Stimulated activated CD4-positive, alpha-beta T cell treated with anti-CD3 and anti-CD28 coated beads, Interleukin-15, amount 100 ng/mL, for 48 hours (primary cell): Measurements from ENCODE around the gene CYREN.
A peak's percentile ranks its signal among the peaks of the same experiment; 100 is the strongest.
"Not testable (repeated sequence)": the region's sequence is repeated elsewhere in the genome, so short reads cannot be mapped to it uniquely, and the experiment has no call there.

ENCODE experiments used
- DNase-seq, 2 donors: peaks; one replicate each; pipeline ENCODE4 v3.0.0-alpha.2; 2020; ENCODE audit warnings: low read depth in 2 of 2

Gene CYREN

DNA sequence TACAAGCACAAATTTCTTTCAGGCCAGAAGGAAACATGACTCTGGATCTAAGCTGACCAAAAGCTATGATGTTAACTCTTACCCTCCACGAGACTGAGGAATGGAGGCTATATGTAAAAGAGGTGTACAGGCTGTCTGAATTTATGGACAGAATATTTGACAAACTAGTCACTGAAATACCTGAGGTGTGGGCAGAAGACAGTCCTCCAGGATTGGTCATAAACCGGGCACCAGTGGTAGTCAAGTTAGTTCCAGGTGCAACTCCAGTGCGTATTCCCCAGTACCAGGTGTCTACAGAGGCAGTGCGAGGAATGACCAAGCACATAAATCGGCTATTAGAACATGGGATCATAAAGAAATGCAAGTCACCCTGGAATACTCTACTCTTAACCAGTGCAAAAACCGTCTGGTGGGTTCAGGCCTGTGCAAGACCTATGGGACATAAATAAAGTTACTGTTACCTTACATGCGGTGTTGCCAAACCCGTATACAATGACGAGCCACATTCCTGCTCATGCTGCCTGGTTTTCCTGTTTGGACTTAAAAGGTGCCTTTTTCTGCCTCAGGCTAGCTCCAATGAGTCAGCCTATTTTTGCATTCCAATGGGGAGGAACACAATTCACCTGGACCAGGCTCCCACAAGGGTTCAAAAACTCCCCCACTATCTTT, 6.7 kb upstream of the CYREN start:
- no peak for DNase-seq

- no peak for DNase-seq
Measured at GRCh38 chr7:135175931-135176330, 5.4 kb upstream of the CYREN start.

- DNase-seq = no peak
Measured at GRCh38 chr7:135174941-135175340, 4.4 kb upstream of the CYREN start.

- not testable (repeated sequence) for DNase-seq
Measured at GRCh38 chr7:135173916-135174315, 3.4 kb upstream of the CYREN start.

GRCh38 chr7:135171581-135172291, 1.2 kb upstream of the CYREN start:
- not testable (repeated sequence) for DNase-seq

DNA sequence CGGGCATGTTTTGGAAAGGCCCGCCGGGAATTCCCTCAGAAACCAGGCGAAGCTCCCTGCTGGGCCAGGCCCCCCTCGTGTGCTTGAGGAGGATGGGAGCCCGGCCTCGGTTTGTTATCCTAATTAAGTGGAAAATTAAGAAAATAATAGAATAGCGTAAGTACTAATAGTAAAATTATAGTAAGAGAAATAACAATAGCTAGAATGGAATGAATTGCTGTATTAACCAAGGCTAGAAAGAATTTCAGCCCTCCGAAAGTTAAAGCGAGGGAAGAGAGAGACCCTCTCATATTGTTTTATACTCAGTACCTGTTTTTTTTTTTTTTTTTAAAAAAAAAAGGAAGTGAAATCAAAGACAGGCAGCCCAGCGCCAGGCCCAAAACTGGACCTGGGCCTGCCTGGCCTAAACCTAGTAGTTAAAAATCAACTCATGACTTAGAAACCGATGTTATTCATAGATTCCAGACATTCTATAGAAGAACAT, 533 bp upstream of the CYREN start:
- not testable (repeated sequence) for DNase-seq

DNA sequence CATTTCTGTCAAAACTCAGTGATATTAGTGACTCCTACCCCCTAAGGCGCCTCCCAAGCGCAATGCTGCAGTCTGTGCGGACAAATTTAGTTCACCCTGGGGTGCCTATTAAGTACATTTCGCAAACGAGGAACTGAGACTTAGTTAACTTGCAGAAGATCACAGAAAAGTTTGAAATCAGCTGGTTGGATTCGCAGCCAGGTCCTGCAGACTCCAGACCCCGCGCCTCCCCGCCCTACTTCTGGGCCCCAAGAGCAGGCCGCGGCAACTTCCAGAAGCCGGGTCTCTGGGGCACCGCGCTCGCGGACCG, 588 bp downstream of the CYREN start:
- DNase-seq = no peak

- peak; percentile 55 to 62 for DNase-seq
Measured at GRCh38 chr7:135169141-135169963, 1.2 kb downstream of the CYREN start.

DNA sequence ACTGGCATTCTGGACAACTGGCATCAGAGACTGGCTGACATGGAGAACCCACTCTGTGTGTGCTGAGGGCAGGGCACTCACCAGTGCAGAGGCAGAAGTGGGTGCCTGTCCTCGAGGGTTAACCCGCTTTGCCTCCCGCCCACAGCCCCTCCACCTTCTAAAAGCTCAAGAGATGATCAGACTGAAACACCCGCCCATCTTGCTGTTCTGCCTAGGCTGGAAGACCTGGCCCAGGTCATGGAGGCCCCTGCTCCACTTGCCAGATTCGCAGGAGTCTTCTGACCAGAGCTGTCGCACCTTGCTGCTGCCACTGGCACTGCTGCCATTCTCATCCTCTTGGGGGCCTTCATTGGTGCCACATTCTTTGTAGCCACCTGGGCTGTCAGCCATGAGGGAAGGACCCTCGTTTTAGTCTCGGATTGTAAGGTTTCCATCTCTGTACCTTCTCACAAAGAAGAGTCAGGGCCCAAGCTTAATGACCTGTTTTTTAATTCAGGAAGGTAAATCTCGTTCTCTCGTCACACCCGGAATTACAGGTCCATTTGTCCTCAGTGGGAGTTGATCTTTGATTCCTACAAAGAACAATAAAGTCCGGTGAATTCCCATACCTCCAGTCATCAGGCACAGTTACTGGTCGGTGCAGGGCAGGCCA, 1.9 kb downstream of the CYREN start:
- DNase-seq = no peak

- DNase-seq = no peak
Measured at GRCh38 chr7:135168001-135168400, 2.5 kb downstream of the CYREN start.

GRCh38 chr7:135167365-135167917, 3.1 kb downstream of the CYREN start:
- no peak for DNase-seq

- no peak for DNase-seq
Measured at GRCh38 chr7:135166338-135166990, 4.0 kb downstream of the CYREN start.

DNA sequence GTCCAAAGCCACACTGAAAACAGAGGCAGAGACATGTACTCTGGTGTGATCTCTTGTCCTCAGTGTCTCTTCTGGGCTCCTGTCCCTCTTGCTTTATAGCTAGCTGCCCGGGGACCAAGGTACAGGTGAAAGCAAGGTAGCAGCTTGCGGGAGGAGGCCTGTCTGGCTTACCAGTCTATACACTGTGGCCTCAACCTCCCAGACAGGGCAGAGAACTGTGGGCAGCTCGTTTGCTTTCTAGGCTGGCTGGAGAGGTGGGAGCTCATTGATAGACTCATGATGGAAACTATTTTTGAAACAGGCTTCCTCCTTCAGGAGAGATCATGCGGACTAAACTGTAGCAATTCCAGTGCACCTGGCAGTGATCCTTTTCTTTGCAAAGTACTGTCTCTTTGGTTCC, 4.6 kb downstream of the CYREN start:
- no peak for DNase-seq

- DNase-seq = no peak
Measured at GRCh38 chr7:135164357-135165061, 6.0 kb downstream of the CYREN start.

DNA sequence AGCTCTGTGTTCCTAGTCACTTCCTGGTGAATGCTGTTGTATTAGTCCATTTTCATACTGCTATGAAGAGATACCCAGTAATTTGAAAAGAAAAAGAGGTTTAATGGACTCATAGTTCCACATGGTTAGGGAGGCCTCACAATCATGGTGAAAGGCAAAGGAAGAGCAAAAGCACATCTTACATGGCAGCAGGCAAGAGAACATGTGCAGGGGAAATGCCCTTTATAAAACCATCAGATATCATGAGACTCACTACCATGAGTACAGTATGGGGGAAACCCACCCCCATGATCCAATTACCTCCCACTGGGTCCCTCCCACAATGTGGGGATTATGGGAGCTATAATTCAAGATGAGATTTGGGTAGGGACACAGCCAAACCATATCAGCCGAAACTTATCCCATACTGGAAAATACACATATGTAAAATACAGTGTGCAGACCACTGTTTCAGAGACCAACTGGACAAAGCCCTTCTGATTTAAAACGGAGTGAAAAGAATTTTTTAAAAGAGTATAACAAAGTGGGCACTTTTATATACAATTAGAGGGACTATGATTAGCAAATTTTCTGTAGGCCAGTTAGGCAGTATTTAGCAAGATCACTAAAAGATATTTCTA, 8.0 kb downstream of the CYREN start:
- DNase-seq = no peak

GRCh38 chr7:135161669-135162068, 8.8 kb downstream of the CYREN start:
- no peak for DNase-seq

DNA sequence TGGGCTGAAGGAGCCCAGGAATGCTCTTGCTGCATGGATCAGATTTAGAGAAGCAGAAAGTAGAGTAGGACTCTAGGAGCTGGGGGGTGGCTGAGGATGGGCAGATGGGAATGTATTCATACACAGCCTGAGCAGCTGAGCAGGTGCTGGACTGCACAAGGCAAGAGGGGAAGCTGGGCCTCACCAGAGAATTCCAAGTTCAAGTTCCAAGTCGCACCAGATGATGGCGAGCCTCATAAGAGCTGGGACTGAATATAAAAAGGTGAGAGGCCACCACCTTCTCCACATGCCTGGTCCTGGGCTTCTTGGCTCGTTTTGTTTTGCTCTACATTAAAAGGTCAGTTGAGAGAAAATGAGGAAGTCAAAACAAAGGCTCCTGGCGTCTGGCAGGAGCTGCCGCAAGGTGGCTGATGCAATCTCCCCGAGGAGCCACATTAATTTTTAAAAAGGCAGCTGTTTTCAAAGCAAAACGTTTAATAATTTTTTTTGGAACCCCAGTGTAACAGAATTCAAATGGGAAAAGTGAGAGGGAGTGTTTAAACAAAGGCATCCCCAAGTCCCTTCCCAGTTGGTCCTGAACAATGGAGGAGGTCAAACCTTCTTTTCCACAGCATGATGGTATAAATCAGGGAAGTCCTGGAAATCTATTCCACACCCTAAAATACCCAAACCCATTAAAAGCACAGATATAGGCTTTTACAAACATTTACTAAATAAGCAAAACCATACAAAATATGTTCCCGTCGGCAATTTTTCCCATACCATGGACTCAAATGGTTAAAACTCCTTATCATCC, 9.5 kb downstream of the CYREN start:
- no peak for DNase-seq

GRCh38 chr7:135160098-135160857, 10.2 kb downstream of the CYREN start:
- no peak for DNase-seq
